Panc1 (cell line): ENCODE results near the gene GUCY2F. TPM values are rescaled to one million over a fixed set of nuclear protein-coding genes. Genes with fewer than 3 reads are reported as not detected.

Source experiments
- ATAC-seq: fragments of 200-7000 bp; cut with Tn5 transposase; 2 replicates; pipeline ENCODE4 v1.9.1; 2020; ENCODE audit warnings: mild to moderate bottlenecking, moderate library complexity
- BruUV-seq: library from RNA; stranded (reverse); fragments of 400-500 nt; replicated peaks from 2 replicates; lab custom pipeline; 2021; lab: Mats Ljungman, UMichigan
- CTCF ChIA-PET: fragments of 300-600 bp; sonication (Branson Sonifier 250); formaldehyde crosslinking; loops from one replicate; lab custom pipeline; 2022; ENCODE audit warnings: antibody characterized with exemption; lab: Charles Lee
- POLR2A ChIA-PET: fragments of 300-600 bp; sonication (Branson Sonifier 250); formaldehyde crosslinking; loops from one replicate; lab custom pipeline; 2022; ENCODE audit warnings: antibody characterized with exemption; lab: Charles Lee
- DNase-seq: peaks from one replicate; pipeline ENCODE4 v3.0.0-alpha.2; 2010; ENCODE audit warnings: low read depth, low spot score
- H3K27ac ChIP-seq: 2 replicates; pipeline ENCODE4 v1.5.1; 2011; ENCODE audit warnings: mild to moderate bottlenecking, low read length, inconsistent platforms
- H3K27me3 ChIP-seq: fragments of 200-500 bp; sonication (Bioruptor generic); 2 replicates; pipeline ENCODE4 v1.6.0; 2014; ENCODE audit warnings: low read length, inconsistent platforms; ENCODE audit not compliant: control insufficient read depth, insufficient read depth
- H3K36me3 ChIP-seq: fragments of 200-500 bp; sonication (Bioruptor generic); 2 replicates; pipeline ENCODE4 v1.5.1; 2014; ENCODE audit warnings: inconsistent platforms, mild to moderate bottlenecking, low read length, moderate library complexity; ENCODE audit not compliant: control insufficient read depth, insufficient read depth
- H3K4me1 ChIP-seq: 2 replicates; pipeline ENCODE4 v1.5.1; 2011; ENCODE audit warnings: inconsistent platforms, mild to moderate bottlenecking, low read length, moderate library complexity; ENCODE audit not compliant: control insufficient read depth, insufficient read depth
- H3K4me3 ChIP-seq, 2 experiments: 2 replicates each; pipeline ENCODE4 v1.5.1; 2011 to 2012; ENCODE audit warnings: low read depth in 2 of 2, low read length in 2 of 2, mild to moderate bottlenecking in 2 of 2, inconsistent platforms in 1 of 2, moderate library complexity in 1 of 2
- H3K9me3 ChIP-seq: fragments of 200-500 bp; sonication (Bioruptor generic); 2 replicates; pipeline ENCODE4 v1.5.1; 2014; ENCODE audit warnings: low read depth, mild to moderate bottlenecking, inconsistent platforms, low read length, moderate library complexity; ENCODE audit not compliant: control insufficient read depth, insufficient read depth
- POLR2AphosphoS5 ChIP-seq: IDR thresholded peaks from 2 replicates; pipeline ENCODE4 v1.6.1; 2012; ENCODE audit warnings: mild to moderate bottlenecking, low read depth, low read length, moderate library complexity
- REST ChIP-seq, 2 experiments: IDR thresholded peaks; 2 replicates each; pipeline ENCODE4 v1.6.1; 2011 to 2012; ENCODE audit warnings: low read depth in 2 of 2, control low read depth in 1 of 2, low read length in 1 of 2, mild to moderate bottlenecking in 1 of 2, moderate library complexity in 1 of 2; ENCODE audit not compliant: insufficient read depth in 1 of 2
- SIN3A ChIP-seq: IDR thresholded peaks from 2 replicates; pipeline ENCODE4 v1.6.1; 2012; ENCODE audit warnings: low read depth, mild to moderate bottlenecking, low read length, moderate library complexity, borderline replicate concordance; ENCODE audit not compliant: insufficient read depth
- TCF7L2 ChIP-seq: IDR thresholded peaks from 2 replicates; pipeline ENCODE4 v1.6.1; 2011; ENCODE audit warnings: mild to moderate bottlenecking, low read depth, low read length, inconsistent platforms
- in situ Hi-C: cut with HindIII; loops from 2 replicates; pipeline ENCODE4 v1.10.0; 2016; ENCODE audit warnings: low sequenced_read_pairs, low pct_unique_long_range_greater_than_20kb
- intact Hi-C: fragments of 100-400 bp; cut with micrococcal nuclease; formaldehyde crosslinking; loops from one replicate; pipeline ENCODE4 v1.10.0; 2022; ENCODE audit not compliant: unreplicated experiment
- total RNA-seq: library from RNA; stranded (reverse); gene quantifications from one replicate; pipeline ENCODE4 v1.2.1, GENCODE V29; 2021; ENCODE audit not compliant: unreplicated experiment
- TF ChIP-seq, protein P1 (sequence below): fragments of 450-650 bp; IDR thresholded peaks from 2 replicates; pipeline ENCODE4 v1.5.1; 2017; ENCODE audit warnings: mild to moderate bottlenecking

Gene GUCY2F
- total RNA-seq, 1 experiment from 2014 or later: not detected

DNA sequence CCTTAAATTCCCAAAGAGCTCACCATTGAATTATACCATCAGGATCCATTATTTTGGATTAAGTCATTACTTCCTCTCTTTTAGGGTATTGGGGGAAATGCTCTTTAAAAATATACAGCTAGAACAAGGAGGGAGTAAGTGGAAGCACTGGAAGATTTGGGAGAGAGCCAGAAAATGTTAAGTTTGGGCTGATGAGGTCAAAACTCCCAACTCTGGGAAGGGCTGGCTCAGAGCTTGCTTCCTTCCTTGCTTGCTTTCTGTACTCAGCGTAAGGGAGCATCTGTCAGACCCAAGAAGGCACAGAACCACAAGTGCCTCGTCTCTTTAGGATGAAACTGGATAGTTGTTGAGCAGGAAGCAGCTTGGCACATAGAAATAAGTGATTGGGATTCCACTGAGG lies 138.2 kb downstream of the GUCY2F start:
- intact Hi-C loops: no loop called here

GRCh38 chrX:109336141-109336540 lies 145.7 kb downstream of the GUCY2F start:
- BruUV-seq: no TSS peak
- TF ChIP-seq, protein P1, sequence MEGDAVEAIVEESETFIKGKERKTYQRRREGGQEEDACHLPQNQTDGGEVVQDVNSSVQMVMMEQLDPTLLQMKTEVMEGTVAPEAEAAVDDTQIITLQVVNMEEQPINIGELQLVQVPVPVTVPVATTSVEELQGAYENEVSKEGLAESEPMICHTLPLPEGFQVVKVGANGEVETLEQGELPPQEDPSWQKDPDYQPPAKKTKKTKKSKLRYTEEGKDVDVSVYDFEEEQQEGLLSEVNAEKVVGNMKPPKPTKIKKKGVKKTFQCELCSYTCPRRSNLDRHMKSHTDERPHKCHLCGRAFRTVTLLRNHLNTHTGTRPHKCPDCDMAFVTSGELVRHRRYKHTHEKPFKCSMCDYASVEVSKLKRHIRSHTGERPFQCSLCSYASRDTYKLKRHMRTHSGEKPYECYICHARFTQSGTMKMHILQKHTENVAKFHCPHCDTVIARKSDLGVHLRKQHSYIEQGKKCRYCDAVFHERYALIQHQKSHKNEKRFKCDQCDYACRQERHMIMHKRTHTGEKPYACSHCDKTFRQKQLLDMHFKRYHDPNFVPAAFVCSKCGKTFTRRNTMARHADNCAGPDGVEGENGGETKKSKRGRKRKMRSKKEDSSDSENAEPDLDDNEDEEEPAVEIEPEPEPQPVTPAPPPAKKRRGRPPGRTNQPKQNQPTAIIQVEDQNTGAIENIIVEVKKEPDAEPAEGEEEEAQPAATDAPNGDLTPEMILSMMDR: no peak
- TF ChIP-seq POLR2AphosphoS5 (no peak), TCF7L2 (no peak), SIN3A (no peak), REST (IDR thresholded peaks at IDR 0.05; ENCODE audit: insufficient read depth in 1 of 2, low read depth in 2 of 2, low read length in 1 of 2) (no peak)
- no peaks in the 10 kb centered on the region for H3K27me3 ChIP-seq
- H3K4me1 ChIP-seq: no peaks in the 10 kb centered on the region
- POLR2A ChIA-PET: no interaction called here
- H3K27ac ChIP-seq: no peak overlapping the region
- no peak for ATAC-seq
- no peaks in the 10 kb centered on the region for H3K9me3 ChIP-seq
- H3K4me3 ChIP-seq: no peak overlapping the region
- no peak for DNase-seq
- in situ Hi-C loops (no loop called here), intact Hi-C loops (no loop called here)
- no peaks in the 10 kb centered on the region for H3K36me3 ChIP-seq
- CTCF ChIA-PET: no interaction called here

More for the DNA sequence above, 138.2 kb downstream of the GUCY2F start:
- Histone ChIP-seq H3K4me3 (no peak overlapping the region), H3K4me1 (no peaks in the 10 kb centered on the region), H3K36me3 (no peaks in the 10 kb centered on the region), H3K27ac (no peak overlapping the region), H3K9me3 (no peaks in the 10 kb centered on the region), H3K27me3 (no peaks in the 10 kb centered on the region)
- ATAC-seq (no peak), DNase-seq (no peak)
- BruUV-seq: no TSS peak
- TF ChIP-seq SIN3A (no peak), POLR2AphosphoS5 (no peak), TCF7L2 (no peak), REST (IDR thresholded peaks at IDR 0.05; ENCODE audit: insufficient read depth in 1 of 2, low read depth in 2 of 2, low read length in 1 of 2) (no peak)
- TF ChIP-seq, protein P1: no peak
- ChIA-PET CTCF (no interaction called here), POLR2A (no interaction called here)
- in situ Hi-C loops: no loop called here
